ENCODE measurements around the gene PAPSS2.
A peak's percentile ranks its signal among the peaks of the same experiment; 100 is the strongest.

PAPSS2 gene

DNA sequence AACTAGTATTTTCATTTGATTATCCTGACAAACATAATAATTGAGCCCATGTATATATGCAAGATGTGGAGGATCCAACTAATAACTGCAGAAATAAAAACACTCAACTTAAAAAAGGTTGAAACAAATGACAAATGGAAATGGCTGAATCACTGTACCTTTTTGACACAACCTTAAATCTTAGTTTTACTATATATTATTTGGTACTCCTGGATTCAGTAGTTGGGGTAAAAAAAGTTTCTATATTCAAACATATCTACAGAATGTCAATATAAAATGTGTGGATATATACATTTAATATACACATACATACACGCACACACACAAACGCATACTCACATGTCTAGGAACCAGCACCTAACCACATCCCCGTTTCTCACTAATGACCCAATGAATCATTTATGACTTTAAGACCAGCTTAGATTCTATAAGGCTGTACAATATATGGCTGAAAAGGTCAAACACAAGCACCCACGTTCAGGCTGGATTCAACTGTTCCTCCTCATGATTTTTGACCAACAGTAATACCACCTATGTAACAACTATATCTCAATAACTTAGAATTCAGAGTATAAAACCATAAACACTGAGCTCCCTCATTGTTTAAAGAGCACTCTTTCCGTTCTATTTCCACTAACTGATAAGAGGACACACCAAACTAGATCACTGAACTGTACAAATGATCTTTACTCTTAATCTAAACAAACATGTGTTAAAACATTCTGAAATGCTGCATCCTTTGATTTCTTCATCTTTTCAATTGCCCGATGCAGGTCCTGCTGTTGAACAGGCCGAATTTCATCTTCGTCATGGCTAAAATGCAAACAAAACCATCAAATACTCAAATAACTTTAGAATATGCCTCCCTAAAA lies 94.6 kb downstream of the PAPSS2 start:
- no peak for DNase-seq

DNA sequence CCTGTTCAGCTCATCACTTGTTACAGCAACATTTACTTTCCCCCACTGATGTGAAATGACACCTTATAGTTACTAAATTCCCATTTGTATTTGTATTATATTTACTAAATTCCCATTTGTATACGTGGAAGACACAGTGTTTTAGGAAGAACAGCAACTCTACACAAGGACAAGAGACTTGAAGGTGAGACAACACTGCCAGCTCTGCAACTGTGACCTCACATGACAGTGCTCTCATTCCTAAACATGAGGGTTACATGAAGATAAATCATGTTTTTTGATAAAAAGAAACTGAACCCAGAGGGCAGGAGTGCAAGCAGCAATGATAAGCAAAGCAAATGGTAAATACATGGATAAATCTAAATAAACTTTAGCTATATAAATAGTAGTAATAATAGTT lies 98.0 kb downstream of the PAPSS2 start:
- DNase-seq, result no peak

DNA sequence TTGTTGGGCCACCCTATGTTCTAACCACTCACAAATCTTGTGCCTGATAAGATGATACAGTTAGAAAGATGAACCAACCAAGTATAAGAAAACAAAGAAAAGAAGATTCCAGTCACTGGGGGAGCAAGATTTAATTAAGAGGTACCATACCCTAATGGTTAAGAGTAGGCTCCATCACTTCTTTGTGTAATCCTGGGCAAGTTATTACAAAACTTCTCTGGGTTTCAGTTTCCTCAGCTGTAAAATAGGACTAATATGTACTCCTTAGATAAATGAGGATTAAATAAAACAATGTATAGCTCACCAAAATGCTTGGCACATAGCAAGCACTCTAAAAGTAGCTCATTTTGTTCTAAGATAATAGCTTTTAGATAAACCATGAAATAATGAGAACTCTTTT lies 99.9 kb downstream of the PAPSS2 start:
- no peak for DNase-seq

- DNase-seq, result no peak
These were observed 100.7 kb downstream of the PAPSS2 start for GRCh38 chr10:87760195-87760905.

- DNase-seq, result no peak
These were observed 101.5 kb downstream of the PAPSS2 start for GRCh38 chr10:87761153-87761552.

DNA sequence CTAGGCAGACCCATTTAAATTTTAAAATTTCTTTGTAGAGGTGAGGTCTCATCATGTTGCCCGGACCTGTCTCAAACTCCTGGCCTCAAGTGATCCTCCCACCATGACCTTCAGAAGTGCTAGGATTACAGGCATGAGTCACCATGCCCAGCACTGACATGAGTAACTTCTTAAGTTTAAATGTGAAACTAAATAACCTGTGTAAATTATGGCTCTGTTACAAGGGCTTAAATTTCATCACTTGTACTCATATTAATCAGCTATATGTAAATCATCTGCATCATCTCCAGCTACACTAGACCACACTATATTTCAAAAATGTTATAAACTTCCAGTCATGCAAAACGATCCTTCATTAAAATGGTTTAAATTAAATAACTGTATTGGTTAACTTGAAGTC lies 102.2 kb downstream of the PAPSS2 start:
- DNase-seq, result peak; percentile 27

GRCh38 chr10:87763086-87763861 lies 103.6 kb downstream of the PAPSS2 start:
- DNase-seq, result no peak

DNA sequence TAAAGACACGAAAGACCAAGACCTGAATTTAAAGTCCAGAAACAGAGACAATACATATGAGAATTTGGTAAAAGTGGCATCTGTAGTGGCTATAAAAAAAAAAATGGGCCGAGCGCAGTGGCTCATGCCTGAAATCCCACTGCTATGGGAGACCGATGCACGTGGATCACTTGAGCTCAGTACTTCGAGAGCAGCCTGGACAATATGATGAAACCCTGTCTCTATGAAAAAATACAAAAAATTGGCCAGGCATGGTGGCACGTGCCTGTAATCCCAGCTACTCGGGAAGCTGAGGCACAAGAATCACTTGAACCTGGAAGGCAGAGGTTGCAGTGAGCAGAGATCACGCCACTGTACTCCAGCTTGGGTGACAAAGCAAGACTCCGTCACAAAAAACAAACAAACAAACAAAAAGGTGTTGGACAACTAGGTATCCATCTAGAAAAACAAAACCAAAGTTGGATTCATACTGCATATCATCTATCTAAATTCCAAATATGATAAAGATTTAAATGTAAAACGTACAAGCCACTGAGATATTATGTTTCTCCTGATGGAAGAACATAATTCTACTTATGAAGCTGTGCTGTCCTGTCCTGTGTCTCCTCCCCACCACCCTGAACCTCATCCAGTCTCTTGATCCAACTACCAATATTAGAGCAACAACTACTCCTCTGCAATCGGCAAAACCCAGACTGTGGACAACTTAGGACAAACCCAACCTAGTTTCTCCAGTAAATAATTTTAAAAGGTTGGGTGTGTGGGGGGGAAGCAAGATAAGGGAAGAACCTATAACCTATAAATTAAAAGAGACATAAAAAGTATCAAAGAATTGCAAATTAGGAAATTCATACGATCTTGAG lies 104.6 kb downstream of the PAPSS2 start:
- no peak for DNase-seq

DNA sequence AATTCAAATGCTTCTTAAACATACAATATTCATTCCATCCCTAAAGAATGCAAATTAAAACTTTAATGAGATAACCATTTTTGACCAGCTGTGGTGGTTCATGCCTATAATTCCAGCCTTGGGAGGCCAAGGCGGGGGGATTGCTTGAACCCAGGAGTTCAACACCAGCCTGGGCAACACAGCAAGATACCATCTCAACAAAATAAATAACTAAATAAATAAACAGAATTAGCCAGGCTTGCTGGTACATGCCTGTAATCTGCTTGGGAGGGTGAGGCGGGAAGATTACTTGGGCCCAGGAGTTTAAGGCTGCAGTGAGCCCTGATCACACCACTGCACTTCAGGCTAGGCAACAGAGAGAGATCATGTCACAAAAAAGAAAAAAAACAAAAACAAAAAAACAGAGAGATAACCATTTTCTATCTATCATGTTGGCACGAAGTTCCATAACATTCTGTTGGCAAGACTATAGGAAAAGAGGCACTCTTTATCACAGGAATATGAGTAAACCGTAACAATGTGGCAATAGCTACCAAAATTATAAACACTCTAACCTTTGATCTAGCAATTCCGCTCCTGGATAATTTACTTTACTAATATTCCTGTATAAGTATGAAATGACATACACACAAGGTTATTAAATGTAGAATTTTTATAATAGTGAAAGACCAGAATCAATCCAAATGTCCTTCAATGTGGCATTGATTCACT lies 106.1 kb downstream of the PAPSS2 start:
- no peak for DNase-seq

- DNase-seq, result no peak
These were observed 107.6 kb downstream of the PAPSS2 start for GRCh38 chr10:87767253-87767652.

DNA sequence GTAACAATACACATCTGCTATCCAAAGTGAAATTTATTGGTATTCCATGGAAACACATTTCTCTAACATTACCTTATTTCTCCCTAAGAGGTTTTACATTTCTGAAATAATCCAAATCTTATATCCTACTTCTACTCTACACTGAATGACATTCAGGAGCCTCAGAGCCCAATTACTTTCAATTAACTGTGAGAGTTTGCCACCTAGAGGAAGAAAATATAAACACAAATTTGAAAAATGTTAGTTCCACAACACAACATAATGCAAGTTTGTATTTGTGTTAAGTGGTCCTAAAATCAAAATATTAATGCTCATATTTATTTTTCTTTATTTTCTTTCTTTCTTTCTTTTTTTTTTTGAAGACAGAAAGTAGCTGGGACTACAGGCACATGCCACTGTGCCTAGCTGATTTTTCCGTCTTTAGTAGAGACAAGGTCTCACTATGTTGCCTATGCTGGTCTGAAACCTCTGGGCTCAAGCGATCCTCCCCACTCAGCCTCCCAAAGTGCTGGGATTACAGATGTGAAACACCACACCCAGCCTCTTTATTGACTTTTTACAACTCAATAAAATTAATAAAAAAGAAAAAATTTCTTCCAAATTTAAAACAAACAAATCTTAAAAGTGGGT lies 112.3 kb downstream of the PAPSS2 start:
- no peak for DNase-seq

DNA sequence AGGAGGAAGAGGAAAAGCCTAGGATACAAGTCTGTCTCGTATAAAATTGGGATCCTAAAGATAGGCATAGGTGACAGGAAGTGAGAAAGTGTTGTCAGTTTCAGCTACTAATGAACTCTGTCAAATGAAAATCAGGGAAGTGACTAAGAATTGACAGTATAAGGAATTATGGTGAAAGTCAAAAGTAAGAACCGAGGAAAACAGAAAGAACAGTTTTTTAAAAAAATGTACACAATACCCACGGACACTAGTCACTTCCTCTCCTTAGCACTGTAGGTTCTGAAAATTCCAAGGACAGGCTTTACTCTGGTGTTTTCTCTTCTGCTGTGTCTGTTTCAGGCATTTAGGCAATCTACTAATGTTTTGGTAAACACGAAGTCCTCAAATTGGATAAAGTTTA lies 116.1 kb downstream of the PAPSS2 start:
- DNase-seq, result no peak

DNA sequence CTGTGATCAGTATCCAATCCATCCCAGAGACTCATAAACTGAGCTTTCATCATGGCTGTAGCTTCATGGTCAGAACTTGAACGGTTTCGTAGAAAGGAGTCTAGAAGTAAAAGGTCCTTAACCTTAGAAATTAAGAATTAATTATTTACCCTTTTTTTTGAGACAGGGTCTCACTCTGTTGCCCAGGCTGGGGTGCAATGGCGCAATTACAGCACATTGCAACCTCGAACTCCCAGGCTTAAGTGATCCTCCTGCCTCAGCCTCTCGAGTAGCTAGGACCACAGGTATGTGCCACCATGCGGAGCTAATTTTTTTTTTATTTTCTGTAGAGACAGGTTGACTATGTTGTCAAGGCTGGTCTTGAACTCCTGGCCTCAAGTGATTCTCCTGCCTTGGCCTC lies 116.7 kb downstream of the PAPSS2 start:
- no peak for DNase-seq

DNA sequence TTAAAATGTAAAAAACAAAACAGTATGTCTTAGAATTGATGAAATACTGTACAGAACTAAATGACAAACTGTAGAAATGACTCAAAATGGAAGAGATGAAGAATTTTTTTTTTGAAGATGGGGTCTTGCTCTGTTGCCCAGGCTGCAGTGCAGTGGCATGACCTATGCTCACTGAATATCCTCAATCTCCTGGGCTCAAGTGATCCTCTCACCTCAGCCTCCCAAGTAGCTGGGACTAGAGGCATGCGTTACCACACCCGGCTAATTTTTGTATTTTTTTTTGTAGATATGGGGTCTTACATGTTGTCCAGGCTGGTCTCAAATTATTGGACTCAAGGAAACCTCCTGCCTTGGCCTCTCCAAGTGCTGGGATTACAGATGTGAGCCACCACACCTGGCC lies 121.9 kb downstream of the PAPSS2 start:
- no peak for DNase-seq

DNA sequence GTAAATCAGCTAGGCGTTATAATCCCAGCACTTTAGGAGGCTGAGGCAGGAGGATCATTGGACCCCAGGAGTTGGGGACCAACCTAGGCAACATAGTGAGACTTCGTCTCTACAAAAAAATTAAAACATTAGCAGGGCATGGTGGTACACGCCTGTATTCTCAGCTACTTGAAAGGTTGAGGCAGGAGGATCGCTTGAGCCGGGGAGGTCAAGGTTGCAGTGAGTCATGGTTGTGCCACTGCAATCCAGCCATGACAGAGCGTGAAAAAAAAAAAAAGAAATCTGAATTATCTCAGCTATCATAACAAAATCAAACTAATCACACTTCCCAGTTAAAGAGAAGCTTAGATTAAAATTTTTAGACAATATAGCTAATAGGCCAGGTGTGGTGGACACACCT lies 123.0 kb downstream of the PAPSS2 start:
- no peak for DNase-seq

DNA sequence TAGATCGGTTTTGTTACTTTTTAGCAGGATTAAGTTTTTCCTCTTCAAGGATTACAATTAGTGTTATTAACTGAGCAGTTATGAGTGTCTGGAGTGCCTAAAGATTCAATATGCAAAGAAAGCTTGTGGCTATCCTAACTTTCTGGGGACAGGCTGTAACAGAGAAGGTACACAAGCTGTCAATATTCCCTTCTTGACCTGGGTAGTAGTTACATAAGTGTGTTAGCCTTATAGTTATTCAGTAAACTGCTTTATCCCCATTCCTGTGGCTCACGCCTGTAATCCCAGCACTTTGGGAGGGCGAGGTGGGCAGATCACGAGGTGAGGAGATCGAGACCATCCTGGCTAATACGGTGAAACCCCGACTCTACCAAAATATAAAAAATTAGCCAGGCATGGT lies 126.7 kb downstream of the PAPSS2 start:
- no peak for DNase-seq

- DNase-seq, result no peak
These were observed 130.5 kb downstream of the PAPSS2 start for GRCh38 chr10:87790185-87790584.

DNA sequence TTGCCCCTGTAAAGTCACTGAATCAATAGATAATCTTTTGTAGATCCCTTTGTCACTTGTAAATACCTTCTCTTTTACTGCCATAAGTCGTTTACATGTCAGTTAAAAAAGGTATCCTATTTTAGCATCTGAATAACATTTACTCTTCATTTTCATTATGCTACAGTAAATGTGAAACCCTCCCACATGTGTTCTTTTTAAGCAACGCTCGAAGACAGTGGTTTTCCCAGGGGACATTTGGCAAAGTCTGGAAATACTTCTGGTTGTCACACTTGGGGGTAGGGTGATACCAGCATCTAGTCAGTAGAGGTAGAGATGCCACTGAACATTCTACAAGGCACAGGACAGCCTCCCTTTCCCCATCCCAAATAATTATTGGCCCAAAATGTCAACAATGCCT lies 134.6 kb downstream of the PAPSS2 start:
- DNase-seq, result no peak

Data from T1000 (cell line).